ENCODE data around the gene CDY2A.
"Not testable (repeated sequence)": the region's sequence is repeated elsewhere in the genome, so short reads cannot be mapped to it uniquely, and the experiment has no call there.

The CDY2A gene

GRCh38 chrY:18025487-18025886 is at the start of gene CDY2A:
TSS of gene CDY2A (plus strand) at chrY:18025787. CDS start at chrY:18026115, 328 bp downstream.
- DNase-seq, H3K9me3 Mint-ChIP-seq, H3K36me3 Mint-ChIP-seq, H3K4me3 Mint-ChIP-seq, H3K4me1 Mint-ChIP-seq, CTCF ChIA-PET, H3K27ac Mint-ChIP-seq, H3K27me3 Mint-ChIP-seq: not testable (repeated sequence)

GRCh38 chrY:17997586-17997985 is 28.0 kb upstream of the CDY2A start:
- DNase-seq, H3K4me3 Mint-ChIP-seq, CTCF ChIA-PET, H3K9me3 Mint-ChIP-seq, H3K27ac Mint-ChIP-seq, H3K36me3 Mint-ChIP-seq, H3K27me3 Mint-ChIP-seq, H3K4me1 Mint-ChIP-seq: not testable (repeated sequence)

GRCh38 chrY:17998266-17998665 is 27.3 kb upstream of the CDY2A start:
- CTCF ChIA-PET, H3K9me3 Mint-ChIP-seq, H3K27ac Mint-ChIP-seq, DNase-seq, H3K36me3 Mint-ChIP-seq, H3K4me3 Mint-ChIP-seq, H3K4me1 Mint-ChIP-seq, H3K27me3 Mint-ChIP-seq: not testable (repeated sequence)

GRCh38 chrY:18023897-18024296 is 1.7 kb upstream of the CDY2A start:
- H3K4me3 Mint-ChIP-seq, H3K27me3 Mint-ChIP-seq, DNase-seq: not testable (repeated sequence)

DNA sequence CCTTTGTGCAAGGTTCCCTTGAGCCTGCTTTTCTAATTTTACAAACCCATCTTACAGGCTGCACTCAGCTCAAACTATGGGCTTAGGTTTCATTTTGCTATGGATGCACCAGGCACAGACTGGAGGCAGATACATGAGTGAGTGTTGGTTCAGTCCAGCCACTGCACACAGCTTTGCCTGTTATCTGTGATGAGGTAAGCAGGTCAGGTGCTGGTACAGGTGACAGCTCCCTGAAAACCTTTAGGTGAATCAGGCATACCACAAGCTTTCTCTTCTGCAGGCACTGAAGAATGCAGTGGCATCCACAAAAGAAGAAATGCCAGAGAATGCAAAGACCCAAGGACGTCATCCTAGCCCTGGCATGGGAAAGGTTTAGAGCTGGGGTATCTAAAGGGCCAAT is 3.3 kb downstream of the CDY2A start:
- CTCF ChIA-PET, H3K36me3 Mint-ChIP-seq, H3K4me3 Mint-ChIP-seq, H3K27ac Mint-ChIP-seq, H3K27me3 Mint-ChIP-seq, H3K9me3 Mint-ChIP-seq, DNase-seq, H3K4me1 Mint-ChIP-seq: not testable (repeated sequence)

More at GRCh38 chrY:18023897-18024296, 1.7 kb upstream of the CDY2A start:
- CTCF ChIA-PET, H3K4me1 Mint-ChIP-seq, H3K36me3 Mint-ChIP-seq, H3K9me3 Mint-ChIP-seq, H3K27ac Mint-ChIP-seq: not testable (repeated sequence)

GRCh38 chrY:18030178-18030577 is 4.6 kb downstream of the CDY2A start:
- H3K27me3 Mint-ChIP-seq, DNase-seq, H3K4me3 Mint-ChIP-seq, CTCF ChIA-PET, H3K9me3 Mint-ChIP-seq, H3K4me1 Mint-ChIP-seq, H3K27ac Mint-ChIP-seq, H3K36me3 Mint-ChIP-seq: not testable (repeated sequence)

DNA sequence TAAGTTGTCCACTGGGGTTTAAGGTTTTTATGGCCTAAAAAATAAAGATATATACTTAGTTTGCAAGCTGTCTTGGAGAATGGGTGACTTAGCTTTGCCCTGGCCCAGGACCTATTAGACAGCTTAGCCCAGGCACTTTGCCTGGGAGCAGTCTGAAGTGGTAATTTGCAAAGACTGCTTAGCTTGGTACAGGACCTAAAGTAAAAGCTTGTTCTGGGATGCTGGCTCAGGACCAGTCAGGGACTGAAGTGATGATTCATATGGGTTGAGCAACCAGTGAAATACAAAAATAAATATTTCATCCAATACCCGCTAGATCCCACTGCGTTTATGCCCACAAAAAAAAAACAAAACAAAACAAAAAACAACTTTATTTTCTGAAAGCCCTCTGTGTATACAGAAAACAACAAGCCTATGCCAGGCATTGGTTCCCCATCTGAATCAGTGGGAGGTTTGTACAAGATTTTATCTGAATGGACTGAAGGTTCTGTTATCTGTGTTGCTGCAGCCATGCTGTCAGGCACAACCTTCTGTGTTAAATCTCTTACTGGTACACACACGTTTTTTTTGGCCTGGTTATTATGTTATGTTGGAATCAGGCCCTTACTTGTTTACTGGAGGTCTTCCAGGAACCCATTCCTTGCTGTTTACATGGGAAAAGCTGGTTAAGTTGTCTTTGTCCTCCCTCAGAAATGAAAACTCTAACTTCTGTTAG is 8.7 kb downstream of the CDY2A start:
- DNase-seq, CTCF ChIA-PET, H3K9me3 Mint-ChIP-seq, H3K36me3 Mint-ChIP-seq, H3K4me3 Mint-ChIP-seq, H3K4me1 Mint-ChIP-seq, H3K27ac Mint-ChIP-seq, H3K27me3 Mint-ChIP-seq: not testable (repeated sequence)

DNA sequence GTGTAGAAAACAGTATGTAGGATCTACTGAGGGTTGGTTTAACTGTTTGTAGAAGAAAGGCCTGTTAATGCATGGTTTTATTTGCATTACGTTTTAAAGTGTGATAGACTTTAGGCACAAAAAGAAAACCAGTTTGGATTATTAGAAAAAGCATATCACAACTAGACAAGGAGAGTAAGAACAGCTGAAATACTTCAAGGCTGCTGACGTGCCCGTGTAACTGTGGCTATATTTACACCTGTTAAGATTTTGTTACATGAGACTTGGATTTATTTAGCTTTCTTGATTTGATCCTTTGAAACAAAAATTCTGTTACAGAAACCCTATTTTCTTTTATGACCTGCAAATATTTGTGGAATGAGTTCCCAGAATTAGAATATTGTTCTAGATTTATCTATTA is 9.3 kb downstream of the CDY2A start:
- H3K4me3 Mint-ChIP-seq, H3K27me3 Mint-ChIP-seq, H3K27ac Mint-ChIP-seq, CTCF ChIA-PET, DNase-seq, H3K4me1 Mint-ChIP-seq, H3K9me3 Mint-ChIP-seq, H3K36me3 Mint-ChIP-seq: not testable (repeated sequence)

GRCh38 chrY:18044990-18045389 is 19.4 kb downstream of the CDY2A start:
- H3K27me3 Mint-ChIP-seq, H3K9me3 Mint-ChIP-seq, CTCF ChIA-PET, DNase-seq, H3K36me3 Mint-ChIP-seq, H3K4me1 Mint-ChIP-seq, H3K4me3 Mint-ChIP-seq, H3K27ac Mint-ChIP-seq: not testable (repeated sequence)

GRCh38 chrY:18048149-18049040 is 22.8 kb downstream of the CDY2A start:
- H3K4me3 Mint-ChIP-seq, H3K4me1 Mint-ChIP-seq, H3K27me3 Mint-ChIP-seq, H3K27ac Mint-ChIP-seq, CTCF ChIA-PET, H3K9me3 Mint-ChIP-seq, DNase-seq, H3K36me3 Mint-ChIP-seq: not testable (repeated sequence)

- H3K27ac Mint-ChIP-seq, H3K9me3 Mint-ChIP-seq, H3K4me3 Mint-ChIP-seq, DNase-seq, H3K36me3 Mint-ChIP-seq, H3K4me1 Mint-ChIP-seq, CTCF ChIA-PET, H3K27me3 Mint-ChIP-seq: not testable (repeated sequence)
Measured at GRCh38 chrY:18049061-18049460, 23.5 kb downstream of the CDY2A start.

DNA sequence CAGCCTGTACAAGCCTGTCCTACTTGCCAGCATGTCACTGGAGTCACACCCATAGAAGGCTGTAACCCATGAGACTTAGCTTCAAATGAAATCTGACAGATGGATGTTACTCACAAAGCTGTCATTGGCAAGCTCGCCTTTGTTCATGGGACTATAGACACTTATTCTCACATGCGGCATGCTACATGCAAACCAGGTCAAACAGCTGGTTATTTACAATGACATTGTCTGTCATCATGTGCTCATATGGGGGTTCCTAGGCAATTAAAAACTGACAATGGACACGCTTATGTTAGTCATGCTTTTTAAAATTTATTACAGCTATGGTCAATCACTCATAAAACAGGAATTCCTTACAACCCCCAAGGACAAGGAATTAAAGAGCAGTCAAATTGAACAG is 30.9 kb downstream of the CDY2A start:
- H3K27ac Mint-ChIP-seq, H3K9me3 Mint-ChIP-seq, H3K4me1 Mint-ChIP-seq, H3K27me3 Mint-ChIP-seq, DNase-seq, H3K4me3 Mint-ChIP-seq, CTCF ChIA-PET, H3K36me3 Mint-ChIP-seq: not testable (repeated sequence)

- DNase-seq, H3K27me3 Mint-ChIP-seq, CTCF ChIA-PET, H3K36me3 Mint-ChIP-seq, H3K4me1 Mint-ChIP-seq, H3K4me3 Mint-ChIP-seq, H3K9me3 Mint-ChIP-seq, H3K27ac Mint-ChIP-seq: not testable (repeated sequence)
Measured at GRCh38 chrY:18073464-18073863, 47.9 kb downstream of the CDY2A start.

Data from activated naive CD4-positive, alpha-beta T cell treated with anti-CD3 and anti-CD28 coated beads, Interleukin-2, amount 10 ng/mL, durations not matched to agents 7 days and 5 days (primary cell).